Stimulated activated CD8-positive, alpha-beta memory T cell treated with anti-CD3 and anti-CD28 coated beads, Interleukin-7, amount 100 ng/mL, for 24 hours (primary cell): Measurements from ENCODE around the gene SPSB3.
A peak's percentile ranks its signal among the peaks of the same experiment; 100 is the strongest.

Experiments used
- DNase-seq: peaks from one replicate; pipeline ENCODE4 v3.0.0-alpha.2; 2020; ENCODE audit warnings: low read depth

Gene SPSB3

GRCh38 chr16:1782408-1783264, at the start of gene SPSB3, which contains the start of gene NUBP2:
SPSB3 (minus strand) TSS chr16:1782571; CDS start chr16:1781483, 1,088 bp downstream.
NUBP2 (plus strand) TSS chr16:1782960; CDS start chr16:1783021, 61 bp downstream.
- DNase-seq = peak; percentile 95

GRCh38 chr16:1831186-1832075, 49.1 kb upstream of the SPSB3 start:
- no peak for DNase-seq

DNA sequence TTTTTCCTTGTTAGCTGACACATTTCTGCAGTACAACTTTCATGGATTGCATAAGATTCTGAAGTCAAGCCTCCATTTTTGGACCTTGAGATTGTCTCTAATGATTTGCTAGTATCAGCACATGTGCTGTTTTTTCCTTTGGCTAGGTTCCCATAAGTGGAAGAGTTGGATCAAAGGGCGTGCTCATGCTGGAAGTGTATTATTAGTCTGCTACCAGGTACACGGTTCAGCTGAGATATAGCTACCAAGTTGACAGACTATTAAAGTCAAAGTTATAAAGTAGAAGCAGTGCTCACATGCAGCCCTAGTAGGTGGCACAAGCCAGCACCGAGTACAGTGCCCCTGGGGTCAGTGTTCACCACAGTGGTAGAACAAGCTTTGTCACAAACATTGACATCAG, 47.8 kb upstream of the SPSB3 start:
- DNase-seq = no peak

DNA sequence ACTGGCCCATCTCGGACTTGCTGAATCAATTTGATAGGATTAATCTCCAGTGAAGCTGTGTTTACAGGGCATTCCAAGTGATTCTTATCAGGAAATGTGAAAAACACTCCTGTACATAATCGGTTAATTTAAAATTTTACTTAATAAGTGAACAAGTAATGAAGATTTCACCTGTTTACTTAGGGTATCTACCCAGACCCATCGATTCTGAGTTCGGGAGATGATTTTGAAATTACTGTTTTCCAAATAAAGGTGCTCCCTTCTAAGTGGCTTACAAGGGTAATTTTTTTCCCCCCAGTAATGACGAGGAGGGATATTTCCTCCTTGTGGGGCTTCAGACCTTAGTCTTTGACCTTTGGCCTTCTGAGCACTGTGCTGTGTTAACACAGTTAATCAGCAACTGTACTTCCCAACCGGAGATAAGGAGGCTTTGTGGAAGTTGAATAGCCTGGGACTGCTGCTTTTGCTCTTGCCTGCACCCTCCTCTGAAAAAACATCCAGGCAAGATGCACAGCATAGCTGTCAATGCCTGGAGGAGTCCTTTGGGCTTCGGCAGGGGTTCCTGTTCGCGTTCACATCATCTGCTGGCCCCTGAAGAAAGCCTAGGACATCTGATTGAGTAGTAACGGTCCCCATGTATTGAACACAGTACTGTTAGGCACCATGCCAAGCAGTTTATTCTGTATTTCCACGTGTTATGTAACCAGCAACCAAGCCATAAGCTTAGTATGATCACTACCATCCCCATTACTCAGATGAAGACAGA, 46.5 kb upstream of the SPSB3 start:
- DNase-seq = no peak

DNA sequence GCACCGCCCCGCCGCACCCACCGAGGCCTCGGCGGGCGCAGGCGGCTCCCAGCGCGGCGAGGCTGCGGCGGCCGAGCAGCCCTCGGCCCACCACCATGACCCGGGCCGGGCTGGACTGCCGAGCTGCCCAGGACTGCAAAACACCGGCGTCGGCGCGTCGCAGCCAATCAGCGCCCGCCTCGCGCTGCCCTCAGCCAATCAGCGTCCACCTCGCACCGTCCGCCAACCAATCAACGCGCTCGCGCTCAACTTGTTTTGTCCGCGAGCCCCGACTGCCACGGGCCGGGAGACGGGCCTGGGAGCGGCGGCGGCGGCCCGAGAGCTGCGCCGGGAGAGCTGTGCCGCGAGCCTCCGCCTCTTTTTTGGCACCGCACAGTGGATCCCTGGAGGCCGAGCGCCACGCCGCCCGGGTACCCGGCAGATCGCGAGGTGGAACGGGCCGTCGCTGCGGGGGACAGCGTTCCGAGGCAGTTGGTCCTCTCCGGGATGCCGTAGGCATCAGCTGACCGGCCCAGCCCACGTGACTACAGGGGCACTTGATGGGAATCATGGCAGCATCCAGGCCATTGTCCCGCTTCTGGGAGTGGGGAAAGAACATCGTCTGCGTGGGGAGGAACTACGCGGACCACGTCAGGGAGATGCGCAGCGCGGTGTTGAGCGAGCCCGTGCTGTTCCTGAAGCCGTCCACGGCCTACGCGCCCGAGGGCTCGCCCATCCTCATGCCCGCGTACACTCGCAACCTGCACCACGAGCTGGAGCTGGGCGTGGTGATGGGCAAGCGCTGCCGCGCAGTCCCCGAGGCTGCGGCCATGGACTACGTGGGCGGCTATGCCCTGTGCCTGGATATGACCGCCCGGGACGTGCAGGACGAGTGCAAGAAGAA, 44.6 kb upstream of the SPSB3 start, which contains the start of the genes FAHD1 and HAGH:
Gene FAHD1 (plus strand): TSS at position 516 of the 883 bp plus-strand sequence. CDS start 33 bp downstream, at position 549.
Gene HAGH (minus strand): TSS at position 135 of the 883 bp plus-strand sequence. CDS start 38 bp downstream, at position 97.
- peak; percentile 71 for DNase-seq

DNA sequence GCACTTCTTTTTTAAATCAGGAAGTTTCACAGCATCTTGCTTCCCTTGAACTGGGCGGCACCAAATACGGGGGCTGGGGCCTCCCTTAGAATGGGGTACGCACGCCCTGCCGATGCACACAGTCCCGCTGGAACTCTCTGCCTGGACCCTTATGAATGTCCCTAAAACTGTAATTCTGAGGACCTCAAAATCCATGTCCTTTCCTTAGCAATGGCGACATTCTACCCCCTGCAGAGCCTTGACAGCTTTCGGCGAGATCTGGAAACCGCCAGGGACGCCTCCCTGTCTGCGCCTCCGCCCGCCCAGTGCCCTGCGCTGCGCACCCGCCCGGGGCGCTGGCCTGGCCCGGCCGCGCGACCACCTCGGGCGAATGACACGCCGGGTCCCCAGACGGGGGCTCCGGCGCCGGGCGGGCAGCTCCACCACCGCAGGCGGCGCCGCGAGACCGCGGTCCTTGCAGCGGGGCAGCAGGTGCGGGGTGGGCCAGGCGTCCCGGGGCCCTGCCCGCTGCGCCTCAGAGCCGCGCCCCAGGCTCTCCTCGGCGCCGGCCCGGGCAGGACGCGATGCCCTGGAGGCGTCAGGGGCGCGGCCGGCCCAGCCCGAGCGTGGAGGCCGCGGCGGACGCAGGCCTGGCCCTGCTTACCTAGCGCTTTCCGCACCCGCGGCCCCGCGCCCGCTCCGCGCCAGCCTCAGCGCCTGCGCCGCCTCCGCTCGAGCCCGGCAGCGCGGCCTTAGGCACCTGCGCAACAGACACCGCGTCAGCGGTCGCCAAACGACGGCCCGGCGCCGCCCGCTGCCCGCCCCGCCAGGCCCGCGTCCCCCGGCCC, 43.7 kb upstream of the SPSB3 start:
- DNase-seq = peak; percentile 28

- DNase-seq = no peak
Observed at GRCh38 chr16:1825381-1825863, 43.1 kb upstream of the SPSB3 start.

GRCh38 chr16:1823821-1824220, 41.5 kb upstream of the SPSB3 start:
- no peak for DNase-seq

DNA sequence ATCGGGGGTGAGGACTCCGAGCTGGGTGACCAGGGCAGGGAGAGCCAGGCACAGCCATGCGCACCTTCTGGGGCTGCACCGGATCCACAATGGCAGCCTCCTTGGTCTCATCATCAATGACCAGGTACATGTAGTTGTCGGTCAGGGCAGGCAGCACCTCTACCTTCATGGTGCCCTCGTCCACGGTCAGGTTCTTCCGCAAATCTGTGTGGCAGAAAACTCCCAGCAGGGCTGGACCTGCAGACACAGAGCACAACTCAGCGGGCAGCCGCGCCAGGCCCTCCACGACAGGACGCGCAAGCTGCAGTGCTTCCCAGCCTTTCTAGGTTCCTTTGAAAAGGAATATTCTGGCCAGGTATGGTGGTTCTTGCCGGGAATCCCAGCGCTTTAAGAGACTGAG, 40.4 kb upstream of the SPSB3 start:
- no peak for DNase-seq

- no peak for DNase-seq
Observed at GRCh38 chr16:1821861-1822611, 39.7 kb upstream of the SPSB3 start.

DNA sequence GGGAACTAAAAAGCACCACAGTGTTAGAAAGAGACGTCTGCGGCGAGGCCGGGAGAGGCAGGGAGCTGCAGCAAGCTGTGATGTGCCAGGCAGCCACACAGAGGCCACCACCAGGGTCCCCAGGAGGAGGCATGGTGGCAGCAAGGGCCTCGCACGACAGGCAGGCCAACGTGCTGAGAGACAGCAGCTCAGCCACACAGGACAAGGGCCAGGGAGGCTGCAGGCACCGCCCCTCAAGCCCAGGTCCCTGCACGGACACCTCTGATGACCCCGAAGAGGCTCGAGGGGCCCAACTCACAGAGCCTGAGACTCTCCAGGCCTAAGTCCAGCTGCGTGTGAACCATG, 38.5 kb upstream of the SPSB3 start:
- DNase-seq = no peak

GRCh38 chr16:1820096-1820945, 38.0 kb upstream of the SPSB3 start:
- DNase-seq = no peak

- no peak for DNase-seq
Observed at GRCh38 chr16:1819611-1820010, 37.2 kb upstream of the SPSB3 start.

DNA sequence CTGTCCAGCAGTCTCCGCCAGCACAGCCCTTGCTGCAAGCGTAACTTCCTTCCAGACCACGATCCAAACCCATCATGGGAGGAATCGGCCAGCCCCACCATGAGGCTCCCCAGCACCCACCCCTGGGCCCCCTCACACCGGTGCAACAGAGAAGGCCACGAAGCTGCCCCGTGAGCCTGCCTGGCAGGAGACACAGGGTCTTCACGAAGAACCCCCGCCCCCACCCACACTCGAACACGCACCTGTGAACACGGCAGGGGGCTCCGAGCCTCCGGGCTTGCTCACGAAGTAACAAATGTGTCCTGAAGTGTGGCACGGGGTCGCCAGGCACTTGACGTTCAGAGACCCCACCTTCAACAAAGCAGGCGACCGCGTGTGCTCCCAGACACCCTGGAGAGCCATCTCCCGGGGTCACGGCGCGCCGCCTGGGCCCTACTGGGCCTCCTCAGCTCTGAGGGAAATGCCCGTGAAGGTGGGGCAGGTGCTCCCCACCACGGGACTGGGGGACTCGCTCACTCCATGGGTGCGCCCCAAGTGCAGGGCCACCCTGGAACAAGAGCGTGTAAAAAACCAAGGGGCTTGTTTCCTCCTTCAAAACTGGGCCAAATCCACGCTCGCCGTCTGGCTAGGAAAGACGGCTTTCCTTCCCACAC, 36.6 kb upstream of the SPSB3 start:
- no peak for DNase-seq

DNA sequence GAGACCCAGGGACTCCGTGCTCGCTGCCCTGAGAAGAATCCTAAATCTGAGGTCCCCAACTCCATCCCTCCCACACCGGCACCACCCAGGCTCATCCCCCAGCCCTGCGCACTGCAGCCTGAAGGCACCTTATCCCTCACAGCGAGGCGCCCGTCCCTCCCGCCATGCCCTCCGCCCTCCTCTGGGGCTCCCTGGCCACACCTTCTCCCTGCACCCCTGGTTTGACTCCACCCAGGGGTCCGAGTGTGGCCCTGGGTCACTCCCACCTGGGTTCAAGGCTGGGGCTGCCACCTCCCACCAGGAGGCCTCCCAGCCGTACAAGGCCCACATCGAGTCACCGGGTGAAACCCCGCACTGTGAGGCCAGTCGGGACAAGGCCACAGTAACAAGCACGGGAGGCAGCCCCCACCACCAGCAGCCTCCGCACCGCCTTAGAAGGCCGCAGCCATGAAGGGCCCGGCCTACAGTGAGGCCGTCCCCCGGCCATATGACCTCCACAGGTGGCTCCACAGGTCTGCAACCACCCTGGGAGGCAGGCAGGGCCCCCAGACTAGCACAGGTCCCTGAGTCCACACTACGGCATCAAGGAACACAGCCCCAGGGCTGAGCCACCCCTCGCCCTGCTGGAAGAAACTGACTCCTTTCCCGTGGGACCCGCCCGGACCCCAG, 36.0 kb upstream of the SPSB3 start:
- no peak for DNase-seq

DNA sequence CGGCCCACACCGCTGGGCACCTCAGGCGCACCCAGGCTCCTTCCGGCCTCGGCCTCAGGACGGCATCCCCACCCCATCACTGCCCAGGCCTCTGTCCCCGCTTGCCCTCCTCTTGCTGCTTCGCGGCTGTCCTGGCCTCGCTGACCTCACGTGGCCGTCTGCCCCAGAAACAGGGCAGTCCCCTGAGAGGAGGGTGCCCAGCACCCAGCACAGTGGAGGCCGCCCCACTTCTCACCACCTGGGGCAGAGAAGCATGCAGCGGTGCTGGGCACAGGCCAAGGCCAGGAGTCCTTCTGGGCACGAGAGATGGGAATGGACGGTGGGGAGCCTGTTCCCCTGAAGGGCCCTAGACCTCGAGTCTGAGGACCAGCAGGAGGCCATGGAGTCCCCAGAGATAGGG, 35.3 kb upstream of the SPSB3 start:
- no peak for DNase-seq

DNA sequence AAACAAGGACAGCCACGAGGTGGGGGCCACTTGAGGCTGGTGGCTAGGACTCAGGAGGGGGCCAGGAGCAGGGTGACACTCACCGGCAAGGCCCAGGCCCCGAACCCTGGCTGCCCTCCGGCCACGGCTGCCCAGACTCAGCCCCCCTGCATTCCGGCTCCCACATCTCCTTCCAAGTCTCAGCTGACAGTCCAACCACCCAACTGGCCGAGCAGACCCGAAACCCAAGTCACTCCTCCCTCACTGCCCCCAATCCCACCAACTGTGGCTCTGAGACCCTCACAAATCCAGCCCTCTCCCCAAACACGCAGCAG, 34.9 kb upstream of the SPSB3 start:
- no peak for DNase-seq
